ENCODE results near the gene SLC25A43. TPM values are rescaled to one million over a fixed set of nuclear protein-coding genes. Genes with fewer than 3 reads are reported as not detected.

Gene SLC25A43
- total RNA-seq, 2 donors from 2014 or later, result 12.3 to 24.4 TPM

DNA sequence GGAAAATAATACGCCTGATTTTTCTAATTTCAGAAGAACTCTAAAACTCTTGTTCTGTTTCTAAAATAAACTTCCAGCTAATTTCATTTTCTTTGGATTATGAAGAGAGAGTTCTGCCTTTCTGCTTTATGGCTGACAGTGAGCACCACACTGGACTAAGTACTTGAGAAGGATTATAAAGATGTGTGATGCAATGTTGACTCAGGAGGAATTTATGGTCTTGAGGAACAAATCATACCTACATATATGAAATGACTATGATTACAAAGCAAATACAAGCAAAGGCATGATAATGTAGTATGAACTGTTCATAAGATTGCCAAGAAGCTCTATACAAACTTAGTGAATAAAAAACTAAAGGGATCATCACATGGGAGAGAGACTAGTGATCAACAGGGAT is 56.1 kb downstream of the SLC25A43 start:
- H3K36me3 ChIP-seq, result no peaks in the 10 kb centered on the region
- no peak overlapping the region for H3K27ac ChIP-seq
- no peak overlapping the region for H3K4me3 ChIP-seq
- no peaks in the 10 kb centered on the region for H3K9me3 ChIP-seq
- H3K27me3 ChIP-seq (replicated peaks; ENCODE audit: insufficient read depth), result no peaks in the 10 kb centered on the region
- TF ChIP-seq CTCF (IDR thresholded peaks at IDR 0.05), result no peak
- DNase-seq (ENCODE audit: low spot score), result no peak
- H3K4me1 ChIP-seq (ENCODE audit: control insufficient read depth in 1 of 2, low read depth in 2 of 2), result no peaks in the 10 kb centered on the region
- no peak for ATAC-seq (ENCODE audit: insufficient number of reproducible peaks, low FRiP score, low read depth)

DNA sequence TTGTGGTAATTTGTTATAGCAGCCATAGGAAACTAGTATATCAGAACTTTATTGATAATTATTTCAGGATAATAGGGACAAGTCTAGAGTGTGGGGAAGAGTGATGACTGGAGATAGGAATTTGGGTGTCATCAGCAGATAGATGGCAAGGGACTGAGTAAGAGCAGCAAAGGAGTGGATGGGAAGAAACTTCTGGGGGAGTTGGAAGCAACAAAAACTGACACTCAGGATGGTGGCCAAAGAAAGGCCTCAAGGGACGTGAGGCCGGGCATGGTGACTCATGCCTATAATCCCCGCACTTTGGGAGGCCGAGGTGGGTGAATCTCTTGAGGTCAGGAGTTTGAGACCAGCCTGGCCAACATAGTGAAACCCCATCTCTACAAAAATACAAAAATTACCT is 60.0 kb downstream of the SLC25A43 start:
- ATAC-seq (ENCODE audit: insufficient number of reproducible peaks, low FRiP score, low read depth), result no peak
- Histone ChIP-seq H3K27ac (no peak overlapping the region), H3K4me3 (no peak overlapping the region), H3K4me1 (ENCODE audit: control insufficient read depth in 1 of 2, low read depth in 2 of 2) (no peaks in the 10 kb centered on the region), H3K9me3 (no peaks in the 10 kb centered on the region), H3K36me3 (no peaks in the 10 kb centered on the region), H3K27me3 (replicated peaks; ENCODE audit: insufficient read depth) (no peaks in the 10 kb centered on the region)
- no peak for TF ChIP-seq CTCF (IDR thresholded peaks at IDR 0.05)
- no peak for DNase-seq (ENCODE audit: low spot score)

GRCh38 chrX:119465555-119465954 is 66.4 kb downstream of the SLC25A43 start:
- ATAC-seq (ENCODE audit: insufficient number of reproducible peaks, low FRiP score, low read depth), result no peak
- H3K9me3 ChIP-seq, result no peaks in the 10 kb centered on the region
- no peak overlapping the region for H3K4me3 ChIP-seq
- no peaks in the 10 kb centered on the region for H3K36me3 ChIP-seq
- no peak overlapping the region for H3K27ac ChIP-seq
- no peaks in the 10 kb centered on the region for H3K27me3 ChIP-seq (replicated peaks; ENCODE audit: insufficient read depth)
- DNase-seq (ENCODE audit: low spot score), result no peak
- TF ChIP-seq CTCF (IDR thresholded peaks at IDR 0.05), result no peak
- peaks cover 0 to 6% of the 10 kb centered on the region in 2 donors for H3K4me1 ChIP-seq (ENCODE audit: control insufficient read depth in 1 of 2, low read depth in 2 of 2)

- peaks cover 0 to 6% of the 10 kb centered on the region in 2 donors for H3K4me1 ChIP-seq (ENCODE audit: control insufficient read depth in 1 of 2, low read depth in 2 of 2)
- H3K27me3 ChIP-seq (replicated peaks; ENCODE audit: insufficient read depth), result no peaks in the 10 kb centered on the region
- no peak overlapping the region for H3K4me3 ChIP-seq
- H3K27ac ChIP-seq, result no peak overlapping the region
- no peak for TF ChIP-seq CTCF (IDR thresholded peaks at IDR 0.05)
- H3K9me3 ChIP-seq, result no peaks in the 10 kb centered on the region
- DNase-seq (ENCODE audit: low spot score) (no peak), ATAC-seq (ENCODE audit: insufficient number of reproducible peaks, low FRiP score, low read depth) (no peak)
- no peaks in the 10 kb centered on the region for H3K36me3 ChIP-seq
These were observed 67.8 kb downstream of the SLC25A43 start for GRCh38 chrX:119466970-119467369.

DNA sequence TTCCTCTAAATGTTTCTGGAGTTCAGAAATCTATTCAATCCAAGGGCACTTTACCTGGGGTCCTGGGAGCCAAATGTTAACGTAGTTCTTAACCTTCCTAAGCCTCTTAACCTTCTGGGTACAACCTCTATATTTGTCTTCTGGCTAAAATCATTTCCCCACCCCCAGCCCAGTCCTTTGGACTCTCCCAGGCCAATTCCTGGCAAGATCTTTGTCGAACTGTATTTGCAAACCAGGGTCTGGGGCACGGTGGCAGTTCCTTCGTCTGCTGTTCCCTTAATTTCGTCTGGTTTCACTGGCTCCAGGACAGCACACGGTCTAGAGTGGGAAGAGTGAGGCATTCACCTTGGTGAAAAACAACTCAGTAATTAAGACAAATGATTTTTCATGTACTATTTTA is 68.3 kb downstream of the SLC25A43 start:
- Histone ChIP-seq H3K27ac (no peak overlapping the region), H3K4me1 (ENCODE audit: control insufficient read depth in 1 of 2, low read depth in 2 of 2) (peaks cover 0 to 6% of the 10 kb centered on the region in 2 donors), H3K4me3 (peak overlapping the region; percentile 98), H3K9me3 (no peaks in the 10 kb centered on the region), H3K27me3 (replicated peaks; ENCODE audit: insufficient read depth) (no peaks in the 10 kb centered on the region), H3K36me3 (no peaks in the 10 kb centered on the region)
- ATAC-seq (ENCODE audit: insufficient number of reproducible peaks, low FRiP score, low read depth) (no peak), DNase-seq (ENCODE audit: low spot score) (no peak)
- TF ChIP-seq CTCF (IDR thresholded peaks at IDR 0.05), result no peak

All from thoracic aorta (tissue), 2 donors.